OCI-LY7 (cell line): ENCODE data around the gene RANBP6. TPM values are rescaled to one million over a fixed set of nuclear protein-coding genes. Genes with fewer than 3 reads are reported as not detected.

Experiments
- BruUV-seq: library from RNA; stranded (reverse); fragments of 400-500 nt; replicated peaks from 2 replicates; lab custom pipeline; 2021; lab: Mats Ljungman, UMichigan
- CTCF ChIA-PET: fragments of 300-600 bp; sonication (Branson Sonifier 250); formaldehyde crosslinking; loops from one replicate; lab custom pipeline; 2022; ENCODE audit warnings: antibody characterized with exemption; ENCODE audit not compliant: unreplicated experiment; lab: Charles Lee
- POLR2A ChIA-PET: fragments of 300-600 bp; sonication (Branson Sonifier 250); formaldehyde crosslinking; loops from one replicate; lab custom pipeline; 2022; ENCODE audit warnings: antibody characterized with exemption; lab: Charles Lee
- DNase-seq: peaks from one replicate; pipeline ENCODE4 v3.0.0-alpha.2; 2015; ENCODE audit warnings: low spot score
- H2AFZ ChIP-seq: fragments of 200-600 bp; sonication (generic), shearing (Covaris generic); 2 replicates; pipeline ENCODE4 v1.6.1; 2014; ENCODE audit warnings: mild to moderate bottlenecking, antibody characterized with exemption, low read length, moderate library complexity
- H3K27ac ChIP-seq: fragments of 200-600 bp; sonication (generic); 2 replicates; pipeline ENCODE4 v1.5.1; 2014; ENCODE audit warnings: mixed run types, low read depth, mild to moderate bottlenecking, moderate library complexity, low read length, inconsistent platforms; ENCODE audit not compliant: poor library complexity, severe bottlenecking
- H3K36me3 ChIP-seq: fragments of 200-600 bp; sonication (generic); 2 replicates; pipeline ENCODE4 v1.6.1; 2014; ENCODE audit warnings: mild to moderate bottlenecking, antibody characterized with exemption, low read length, moderate library complexity, mixed read lengths; ENCODE audit not compliant: insufficient read depth
- H3K4me1 ChIP-seq: fragments of 200-600 bp; sonication (generic); 2 replicates; pipeline ENCODE4 v1.5.1; 2014; ENCODE audit warnings: mild to moderate bottlenecking, low read length; ENCODE audit not compliant: insufficient read depth, poor library complexity, severe bottlenecking
- H3K4me2 ChIP-seq: fragments of 200-600 bp; sonication (generic); 2 replicates; pipeline ENCODE4 v1.6.1; 2014; ENCODE audit warnings: mild to moderate bottlenecking, low read length
- H3K4me3 ChIP-seq: fragments of 200-600 bp; sonication (generic); 2 replicates; pipeline ENCODE4 v1.5.1; 2014; ENCODE audit warnings: mild to moderate bottlenecking, low read depth, low read length; ENCODE audit not compliant: poor library complexity, severe bottlenecking
- H3K79me2 ChIP-seq: fragments of 200-600 bp; sonication (generic); 2 replicates; pipeline ENCODE4 v1.6.1; 2016; ENCODE audit warnings: low read depth, mild to moderate bottlenecking, low read length, moderate library complexity, mixed read lengths; ENCODE audit not compliant: insufficient read depth
- H3K9me2 ChIP-seq: fragments of 200-600 bp; sonication (generic); 2 replicates; pipeline ENCODE4 v1.6.1; 2016; ENCODE audit warnings: mild to moderate bottlenecking, low read length, mixed read lengths; ENCODE audit not compliant: insufficient read depth
- H3K9me3 ChIP-seq: fragments of 200-600 bp; sonication (generic); 2 replicates; pipeline ENCODE4 v1.6.1; 2014; ENCODE audit warnings: mild to moderate bottlenecking, mixed run types, low read length, mixed read lengths
- H4K20me1 ChIP-seq: fragments of 200-600 bp; sonication (generic); 2 replicates; pipeline ENCODE4 v1.6.1; 2014; ENCODE audit warnings: mild to moderate bottlenecking, antibody characterized with exemption, low read length, moderate library complexity, mixed read lengths; ENCODE audit not compliant: insufficient read depth
- CTCF ChIP-seq: fragments of 200-600 bp; sonication (generic); conservative IDR thresholded peaks from 2 replicates; pipeline ENCODE4 v1.5.1; 2014; ENCODE audit warnings: mild to moderate bottlenecking, antibody characterized with exemption, low read length, moderate library complexity, mixed read lengths
- EZH2phosphoT487 ChIP-seq: fragments of 200-600 bp; sonication (generic); IDR thresholded peaks from 2 replicates; pipeline ENCODE4 v1.6.1; 2018; ENCODE audit warnings: low read depth, borderline replicate concordance, mild to moderate bottlenecking, mixed run types, antibody characterized with exemption, low read length, moderate library complexity, mixed read lengths
- intact Hi-C: fragments of 100-400 bp; cut with micrococcal nuclease; formaldehyde crosslinking; loops from one replicate; pipeline ENCODE4 v1.10.0; 2022; ENCODE audit not compliant: unreplicated experiment
- total RNA-seq, 2 experiments: library from RNA; depleted of rRNA in 1 of 2; stranded (reverse); fragments of >200 nt in 1 of 2; shearing (Covaris generic) in 1 of 2; gene quantifications; 2 replicates each; pipeline ENCODE4 v1.2.3, GENCODE V29; 2014 to 2022

Gene RANBP6
- total RNA-seq, 2 experiments from 2014 or later, result 24.1 to 28.4 TPM

- H3K9me3 ChIP-seq, result no peaks in the 10 kb centered on the region
- ChIA-PET POLR2A (interaction anchor here (0.7 to 1.2 kb wide), 2 partner anchors 9 to 21 kb away, joined by 3 read pairs; no protein-coding TSS in a partner anchor), CTCF (no interaction called here)
- intact Hi-C loops, result no loop called here
- no peak overlapping the region for H3K27ac ChIP-seq
- no peaks in the 10 kb centered on the region for H3K9me2 ChIP-seq
- H3K79me2 ChIP-seq, result peaks cover 88% of the 10 kb centered on the region
- H2AFZ ChIP-seq, result no peak overlapping the region
- peaks cover 28% of the 10 kb centered on the region for H3K36me3 ChIP-seq
- H4K20me1 ChIP-seq, result peaks cover 10% of the 10 kb centered on the region
- peaks cover 19% of the 10 kb centered on the region for H3K4me1 ChIP-seq
- BruUV-seq, result no TSS peak
- no peak overlapping the region for H3K4me3 ChIP-seq
- no peak for DNase-seq
- TF ChIP-seq EZH2phosphoT487 (no peak), CTCF (no peak)
- no peak overlapping the region for H3K4me2 ChIP-seq
These were observed 14.5 kb downstream of the RANBP6 start for GRCh38 chr9:6000955-6001354.

DNA sequence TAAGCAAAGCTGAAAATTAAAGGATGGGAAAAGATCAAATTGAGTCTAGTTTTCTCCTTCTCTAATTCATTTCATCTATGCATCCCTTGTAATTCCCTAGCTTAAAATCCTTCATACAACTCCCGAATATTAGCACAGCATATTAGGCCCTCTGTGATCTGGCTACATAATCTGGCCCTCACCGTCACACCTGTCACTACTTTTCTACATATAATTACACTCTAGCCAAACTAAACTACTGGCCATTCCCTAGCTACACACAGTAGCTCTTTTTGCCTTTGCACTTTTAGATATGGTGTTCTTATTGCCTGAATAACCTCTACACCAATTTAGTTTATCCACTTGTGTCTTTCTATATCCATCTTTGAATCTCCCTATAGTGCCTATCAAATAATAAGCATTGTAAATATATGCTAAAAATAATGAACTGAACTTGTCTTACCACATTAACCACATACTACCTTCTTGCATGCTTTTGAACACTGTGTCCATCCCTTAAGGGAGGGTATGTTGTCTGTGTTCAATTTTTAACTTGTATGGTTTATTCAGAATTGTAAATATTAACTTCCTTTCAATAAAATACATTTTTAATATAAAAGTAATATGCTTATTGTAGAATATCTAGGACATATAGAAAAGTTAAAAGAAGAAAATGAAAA lies 15.9 kb downstream of the RANBP6 start:
- Histone ChIP-seq H3K27ac (no peak overlapping the region), H3K4me1 (peaks cover 9% of the 10 kb centered on the region), H2AFZ (no peak overlapping the region), H3K4me2 (no peak overlapping the region), H3K9me2 (no peaks in the 10 kb centered on the region), H3K36me3 (peaks cover 15% of the 10 kb centered on the region), H3K4me3 (no peak overlapping the region), H3K79me2 (peaks cover 85% of the 10 kb centered on the region), H3K9me3 (no peaks in the 10 kb centered on the region), H4K20me1 (peaks cover 5% of the 10 kb centered on the region)
- BruUV-seq, result no TSS peak
- POLR2A ChIA-PET, result interaction anchor here (0.6 to 1.7 kb wide), 2 partner anchors 9 to 604 kb away, joined by 3 to 13 read pairs; a partner anchor contains a TSS
- intact Hi-C loops, result no loop called here
- CTCF ChIA-PET, result interaction anchor here (0.6 kb wide), 1 partner anchor 49 kb away, joined by 3 read pairs; no protein-coding TSS in a partner anchor
- no peak for DNase-seq
- TF ChIP-seq EZH2phosphoT487 (no peak), CTCF (no peak)

GRCh38 chr9:5994493-5994892 lies 20.9 kb downstream of the RANBP6 start:
- no peak for TF ChIP-seq EZH2phosphoT487
- TF ChIP-seq CTCF, result no peak
- POLR2A ChIA-PET, result interaction anchor here (1.4 to 3.6 kb wide), 5 partner anchors 8 to 49 kb away, joined by 4 to 19 read pairs (median 6); no protein-coding TSS in a partner anchor
- CTCF ChIA-PET, result no interaction called here
- H3K4me2 ChIP-seq, result no peak overlapping the region
- H3K4me3 ChIP-seq, result no peak overlapping the region
- peaks cover 77% of the 10 kb centered on the region for H3K79me2 ChIP-seq
- DNase-seq, result no peak
- no peak overlapping the region for H3K27ac ChIP-seq
- H2AFZ ChIP-seq, result no peak overlapping the region
- intact Hi-C loops, result no loop called here
- H3K9me2 ChIP-seq, result no peaks in the 10 kb centered on the region
- no peaks in the 10 kb centered on the region for H3K36me3 ChIP-seq
- BruUV-seq, result no TSS peak
- H3K4me1 ChIP-seq, result no peaks in the 10 kb centered on the region
- H4K20me1 ChIP-seq, result peaks cover 2% of the 10 kb centered on the region; the same call in 1 of the 2 replicates
- no peaks in the 10 kb centered on the region for H3K9me3 ChIP-seq
